ENCODE data around the gene FBXL16.

DNA sequence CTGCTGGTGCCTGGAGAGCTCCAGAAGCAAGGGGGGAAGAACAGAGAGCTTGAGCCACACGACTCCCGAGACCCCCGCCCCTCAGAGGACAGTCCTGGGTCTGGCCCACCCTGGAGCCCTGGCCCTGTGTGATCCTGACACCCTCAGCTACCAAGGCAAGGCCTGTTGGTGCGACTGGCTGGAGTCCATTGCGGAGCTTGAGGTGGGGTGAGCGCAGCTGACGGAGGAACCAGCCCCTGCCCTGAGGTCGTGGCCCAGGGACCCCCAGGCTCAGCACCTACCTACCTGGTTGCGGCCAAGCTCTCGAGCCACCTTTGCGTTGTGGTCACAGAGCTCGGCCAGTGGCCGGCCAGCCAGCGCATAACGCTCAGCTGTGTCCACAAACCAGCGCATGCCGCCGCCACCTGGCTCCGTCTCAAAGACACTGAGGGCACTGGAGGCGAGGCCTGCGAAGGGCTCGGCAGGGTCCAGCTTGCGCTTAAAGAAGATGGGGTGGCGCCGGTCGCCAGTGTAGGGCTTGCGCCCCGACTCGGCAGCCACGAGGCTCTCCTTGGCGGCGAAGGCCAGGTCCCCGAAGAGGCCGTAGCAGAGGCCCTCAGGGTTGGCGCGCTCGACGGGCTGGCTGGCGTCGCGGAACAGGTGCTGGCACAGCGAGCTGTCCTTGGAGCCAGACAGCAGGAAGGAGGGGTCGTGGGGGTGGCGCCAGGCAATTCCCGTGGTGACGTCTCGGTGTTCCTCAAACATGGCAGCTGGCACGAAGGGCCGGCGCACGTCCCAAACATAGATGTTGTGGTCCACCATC is 18.9 kb downstream of the FBXL16 start:
- TF ChIP-seq, protein P1, sequence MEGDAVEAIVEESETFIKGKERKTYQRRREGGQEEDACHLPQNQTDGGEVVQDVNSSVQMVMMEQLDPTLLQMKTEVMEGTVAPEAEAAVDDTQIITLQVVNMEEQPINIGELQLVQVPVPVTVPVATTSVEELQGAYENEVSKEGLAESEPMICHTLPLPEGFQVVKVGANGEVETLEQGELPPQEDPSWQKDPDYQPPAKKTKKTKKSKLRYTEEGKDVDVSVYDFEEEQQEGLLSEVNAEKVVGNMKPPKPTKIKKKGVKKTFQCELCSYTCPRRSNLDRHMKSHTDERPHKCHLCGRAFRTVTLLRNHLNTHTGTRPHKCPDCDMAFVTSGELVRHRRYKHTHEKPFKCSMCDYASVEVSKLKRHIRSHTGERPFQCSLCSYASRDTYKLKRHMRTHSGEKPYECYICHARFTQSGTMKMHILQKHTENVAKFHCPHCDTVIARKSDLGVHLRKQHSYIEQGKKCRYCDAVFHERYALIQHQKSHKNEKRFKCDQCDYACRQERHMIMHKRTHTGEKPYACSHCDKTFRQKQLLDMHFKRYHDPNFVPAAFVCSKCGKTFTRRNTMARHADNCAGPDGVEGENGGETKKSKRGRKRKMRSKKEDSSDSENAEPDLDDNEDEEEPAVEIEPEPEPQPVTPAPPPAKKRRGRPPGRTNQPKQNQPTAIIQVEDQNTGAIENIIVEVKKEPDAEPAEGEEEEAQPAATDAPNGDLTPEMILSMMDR (conservative IDR thresholded peaks at IDR 0.05; ENCODE audit: low read depth in 2 of 2): no peak
- TF ChIP-seq EZH2 (IDR thresholded peaks at IDR 0.05; ENCODE audit: low read depth, unreplicated experiment): no peak
- no peak for TF ChIP-seq POLR2AphosphoS5 (IDR thresholded peaks at IDR 0.05; ENCODE audit: low read depth)
- TF ChIP-seq STAT1 (IDR thresholded peaks at IDR 0.05; ENCODE audit: unreplicated experiment): no peak
- TF ChIP-seq JUNB (IDR thresholded peaks at IDR 0.05; ENCODE audit: unreplicated experiment): no peak
- TF ChIP-seq, protein P2, sequence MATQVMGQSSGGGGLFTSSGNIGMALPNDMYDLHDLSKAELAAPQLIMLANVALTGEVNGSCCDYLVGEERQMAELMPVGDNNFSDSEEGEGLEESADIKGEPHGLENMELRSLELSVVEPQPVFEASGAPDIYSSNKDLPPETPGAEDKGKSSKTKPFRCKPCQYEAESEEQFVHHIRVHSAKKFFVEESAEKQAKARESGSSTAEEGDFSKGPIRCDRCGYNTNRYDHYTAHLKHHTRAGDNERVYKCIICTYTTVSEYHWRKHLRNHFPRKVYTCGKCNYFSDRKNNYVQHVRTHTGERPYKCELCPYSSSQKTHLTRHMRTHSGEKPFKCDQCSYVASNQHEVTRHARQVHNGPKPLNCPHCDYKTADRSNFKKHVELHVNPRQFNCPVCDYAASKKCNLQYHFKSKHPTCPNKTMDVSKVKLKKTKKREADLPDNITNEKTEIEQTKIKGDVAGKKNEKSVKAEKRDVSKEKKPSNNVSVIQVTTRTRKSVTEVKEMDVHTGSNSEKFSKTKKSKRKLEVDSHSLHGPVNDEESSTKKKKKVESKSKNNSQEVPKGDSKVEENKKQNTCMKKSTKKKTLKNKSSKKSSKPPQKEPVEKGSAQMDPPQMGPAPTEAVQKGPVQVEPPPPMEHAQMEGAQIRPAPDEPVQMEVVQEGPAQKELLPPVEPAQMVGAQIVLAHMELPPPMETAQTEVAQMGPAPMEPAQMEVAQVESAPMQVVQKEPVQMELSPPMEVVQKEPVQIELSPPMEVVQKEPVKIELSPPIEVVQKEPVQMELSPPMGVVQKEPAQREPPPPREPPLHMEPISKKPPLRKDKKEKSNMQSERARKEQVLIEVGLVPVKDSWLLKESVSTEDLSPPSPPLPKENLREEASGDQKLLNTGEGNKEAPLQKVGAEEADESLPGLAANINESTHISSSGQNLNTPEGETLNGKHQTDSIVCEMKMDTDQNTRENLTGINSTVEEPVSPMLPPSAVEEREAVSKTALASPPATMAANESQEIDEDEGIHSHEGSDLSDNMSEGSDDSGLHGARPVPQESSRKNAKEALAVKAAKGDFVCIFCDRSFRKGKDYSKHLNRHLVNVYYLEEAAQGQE (IDR thresholded peaks at IDR 0.05; ENCODE audit: unreplicated experiment): no peak
- TF ChIP-seq EZH2phosphoT487 (IDR thresholded peaks at IDR 0.05; ENCODE audit: unreplicated experiment): no peak
- no peak for TF ChIP-seq CREB1 (CRISPR knock-in tag; IDR thresholded peaks at IDR 0.05; ENCODE audit: low read depth)
- TF ChIP-seq, protein P3, sequence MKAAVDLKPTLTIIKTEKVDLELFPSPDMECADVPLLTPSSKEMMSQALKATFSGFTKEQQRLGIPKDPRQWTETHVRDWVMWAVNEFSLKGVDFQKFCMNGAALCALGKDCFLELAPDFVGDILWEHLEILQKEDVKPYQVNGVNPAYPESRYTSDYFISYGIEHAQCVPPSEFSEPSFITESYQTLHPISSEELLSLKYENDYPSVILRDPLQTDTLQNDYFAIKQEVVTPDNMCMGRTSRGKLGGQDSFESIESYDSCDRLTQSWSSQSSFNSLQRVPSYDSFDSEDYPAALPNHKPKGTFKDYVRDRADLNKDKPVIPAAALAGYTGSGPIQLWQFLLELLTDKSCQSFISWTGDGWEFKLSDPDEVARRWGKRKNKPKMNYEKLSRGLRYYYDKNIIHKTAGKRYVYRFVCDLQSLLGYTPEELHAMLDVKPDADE (IDR thresholded peaks at IDR 0.05): no peak

Data from GM23338 (cell line).